HUES48 (cell line): ENCODE data around the gene TMEM63A.

Experiments used
- H3K27ac ChIP-seq: one replicate; pipeline ENCODE4 v1.7.0; 2013; ENCODE audit warnings: low read depth, low read length, inconsistent platforms
- H3K27me3 ChIP-seq: 2 replicates; pipeline ENCODE4 v1.6.1; 2013; ENCODE audit warnings: mild to moderate bottlenecking, low read length; ENCODE audit not compliant: control insufficient read depth, insufficient read depth
- H3K36me3 ChIP-seq: 2 replicates; pipeline ENCODE4 v1.6.1; 2013; ENCODE audit warnings: low read length; ENCODE audit not compliant: control insufficient read depth, insufficient read depth
- H3K4me1 ChIP-seq: 2 replicates; pipeline ENCODE4 v1.6.1; 2013; ENCODE audit warnings: mild to moderate bottlenecking, low read length; ENCODE audit not compliant: control insufficient read depth, insufficient read depth
- H3K4me3 ChIP-seq: 2 replicates; pipeline ENCODE4 v1.5.1; 2013; ENCODE audit warnings: mild to moderate bottlenecking, low read depth, low read length
- H3K9ac ChIP-seq: 2 replicates; pipeline ENCODE4 v1.6.1; 2013; ENCODE audit warnings: mild to moderate bottlenecking, low read depth, low read length, moderate library complexity
- H3K9me3 ChIP-seq: 2 replicates; pipeline ENCODE4 v1.6.1; 2013; ENCODE audit warnings: low read length; ENCODE audit not compliant: control insufficient read depth, insufficient read depth

Gene TMEM63A

DNA sequence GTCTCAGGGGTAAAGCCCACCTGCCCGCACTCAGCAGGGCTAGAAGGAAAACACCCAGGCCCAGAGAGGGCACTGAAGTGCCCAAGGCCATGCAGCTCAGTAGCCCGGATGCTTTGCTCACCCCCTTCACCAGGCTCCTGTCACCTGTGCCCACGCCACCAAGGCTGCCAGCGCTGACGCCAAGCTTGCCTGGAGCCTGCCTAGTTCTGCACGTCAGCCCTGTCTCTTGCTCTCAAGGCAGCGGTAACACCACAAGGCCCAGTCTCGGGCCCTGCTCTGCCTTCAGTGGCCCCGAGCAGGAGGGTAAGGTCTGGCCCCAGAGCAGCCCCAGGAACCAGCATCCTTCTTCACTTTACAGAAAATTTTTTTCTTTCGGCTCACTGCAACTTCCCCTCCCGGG is 7.7 kb downstream of the TMEM63A start:
- Histone ChIP-seq H3K4me3 (no peak overlapping the region), H3K9me3 (no peaks in the 10 kb centered on the region), H3K36me3 (peaks cover 75% of the 10 kb centered on the region), H3K27ac (no peak overlapping the region), H3K9ac (no peak overlapping the region), H3K4me1 (no peaks in the 10 kb centered on the region), H3K27me3 (no peaks in the 10 kb centered on the region)

DNA sequence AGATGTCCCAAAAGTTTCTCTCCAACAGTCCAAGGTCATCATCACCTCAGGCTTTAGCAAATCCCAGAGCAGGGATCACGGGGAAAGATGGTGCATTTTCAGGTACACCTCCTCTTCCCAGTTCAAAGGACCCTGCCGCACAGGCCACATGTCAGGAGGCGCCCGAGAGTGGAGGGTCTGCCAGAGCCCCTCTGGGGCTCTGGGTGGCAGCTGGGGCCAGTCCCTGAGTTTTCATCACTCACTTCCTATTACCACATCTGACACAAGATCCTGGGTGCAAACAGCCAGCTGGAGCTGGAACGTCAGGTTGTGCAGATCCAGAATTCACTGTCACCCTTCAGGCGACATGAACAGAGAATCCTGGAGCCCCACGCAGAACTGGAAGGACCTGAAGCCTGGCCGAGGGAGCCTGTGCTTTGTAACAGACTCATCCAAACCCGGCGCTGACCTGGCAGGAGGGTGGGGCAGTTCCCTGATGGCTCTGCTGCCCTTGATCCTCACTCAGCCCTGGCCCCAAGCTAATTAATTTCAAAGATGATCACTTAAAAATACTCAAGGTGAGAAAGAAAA is 8.8 kb downstream of the TMEM63A start:
- Histone ChIP-seq H3K36me3 (peaks cover 77% of the 10 kb centered on the region), H3K27me3 (no peaks in the 10 kb centered on the region), H3K9me3 (no peaks in the 10 kb centered on the region), H3K4me1 (no peaks in the 10 kb centered on the region), H3K27ac (no peak overlapping the region), H3K4me3 (no peak overlapping the region), H3K9ac (no peak overlapping the region)

DNA sequence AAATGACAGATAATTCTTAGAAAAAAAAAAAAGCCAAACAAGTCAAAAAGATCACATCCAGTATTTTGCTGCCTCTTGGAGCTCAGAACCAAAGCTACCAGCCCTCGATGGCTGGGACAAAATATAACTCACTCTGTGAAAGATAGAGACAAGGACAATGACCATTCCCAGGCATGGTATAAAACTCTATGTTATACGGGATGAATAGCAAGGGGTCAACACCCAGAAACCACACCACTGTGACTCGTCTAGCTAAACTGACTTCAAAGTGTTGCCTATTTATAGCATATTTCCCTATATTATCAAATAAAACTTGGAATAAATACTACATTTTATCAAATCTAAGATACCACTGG is 10.1 kb downstream of the TMEM63A start:
- H3K4me3 ChIP-seq = no peak overlapping the region
- H3K27me3 ChIP-seq = no peaks in the 10 kb centered on the region
- no peaks in the 10 kb centered on the region for H3K4me1 ChIP-seq
- no peak overlapping the region for H3K27ac ChIP-seq
- no peak overlapping the region for H3K9ac ChIP-seq
- H3K9me3 ChIP-seq = no peaks in the 10 kb centered on the region
- H3K36me3 ChIP-seq = peaks cover 81% of the 10 kb centered on the region

DNA sequence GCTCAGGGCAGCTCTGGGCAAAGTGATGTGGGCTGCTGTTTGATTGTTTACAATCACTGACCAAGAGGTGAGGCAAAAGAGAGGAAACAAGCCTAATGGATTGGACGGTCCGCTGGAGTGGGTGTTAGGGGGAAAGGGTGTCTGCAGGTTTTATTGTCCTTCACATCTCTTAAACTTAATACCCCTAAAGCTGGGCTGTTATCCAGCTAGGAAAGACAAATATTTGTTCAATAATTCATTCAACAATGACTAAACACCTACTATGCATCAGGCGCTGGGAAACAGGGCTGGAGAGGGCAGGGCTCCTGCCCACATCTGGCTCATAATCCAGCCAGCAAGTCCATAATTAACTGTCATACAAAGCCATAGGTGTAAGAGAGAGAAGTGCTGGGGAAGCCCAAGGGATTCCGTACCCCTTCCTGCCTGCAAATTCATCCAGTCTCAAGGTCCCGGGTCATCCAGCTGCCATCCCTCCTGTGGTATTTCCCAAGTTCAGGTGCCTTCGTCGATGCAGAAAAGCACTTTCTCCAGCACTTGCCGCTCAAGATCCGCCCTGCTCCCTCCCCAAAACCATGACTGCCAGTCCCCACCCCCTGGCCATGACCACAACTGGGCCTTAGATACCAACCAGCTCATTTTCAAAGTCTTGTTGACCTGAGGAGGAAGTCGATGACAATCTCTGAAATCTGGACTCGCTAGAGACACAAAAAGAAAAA is 10.7 kb downstream of the TMEM63A start:
- no peaks in the 10 kb centered on the region for H3K4me1 ChIP-seq
- peak overlapping the region; percentile 20 for H3K27ac ChIP-seq
- no peaks in the 10 kb centered on the region for H3K9me3 ChIP-seq
- H3K4me3 ChIP-seq = no peak overlapping the region
- H3K27me3 ChIP-seq = no peaks in the 10 kb centered on the region
- peaks cover 82% of the 10 kb centered on the region for H3K36me3 ChIP-seq
- H3K9ac ChIP-seq = no peak overlapping the region

DNA sequence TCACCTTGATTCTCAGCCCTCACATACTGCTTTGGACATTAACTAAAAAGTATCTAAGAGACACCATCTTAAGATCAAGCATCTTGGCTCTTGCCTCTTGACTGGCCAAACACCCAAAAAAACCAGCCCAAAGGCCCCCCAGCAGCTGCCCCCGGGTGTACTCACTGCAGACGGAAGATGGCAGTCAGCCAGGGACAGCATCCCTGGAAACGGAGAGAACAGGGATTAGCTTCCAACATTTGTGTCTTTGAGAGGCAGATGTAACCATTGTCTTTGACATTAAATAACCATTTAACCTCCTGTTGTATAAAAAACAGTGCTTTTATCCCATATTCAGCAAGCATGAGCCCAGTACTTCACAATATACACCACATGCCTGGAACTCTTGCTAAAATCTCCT is 11.3 kb downstream of the TMEM63A start:
- Histone ChIP-seq H3K9ac (no peak overlapping the region), H3K27ac (peak overlapping the region; percentile 20), H3K27me3 (no peaks in the 10 kb centered on the region), H3K4me1 (no peaks in the 10 kb centered on the region), H3K4me3 (no peak overlapping the region), H3K36me3 (peaks cover 85% of the 10 kb centered on the region), H3K9me3 (no peaks in the 10 kb centered on the region)

DNA sequence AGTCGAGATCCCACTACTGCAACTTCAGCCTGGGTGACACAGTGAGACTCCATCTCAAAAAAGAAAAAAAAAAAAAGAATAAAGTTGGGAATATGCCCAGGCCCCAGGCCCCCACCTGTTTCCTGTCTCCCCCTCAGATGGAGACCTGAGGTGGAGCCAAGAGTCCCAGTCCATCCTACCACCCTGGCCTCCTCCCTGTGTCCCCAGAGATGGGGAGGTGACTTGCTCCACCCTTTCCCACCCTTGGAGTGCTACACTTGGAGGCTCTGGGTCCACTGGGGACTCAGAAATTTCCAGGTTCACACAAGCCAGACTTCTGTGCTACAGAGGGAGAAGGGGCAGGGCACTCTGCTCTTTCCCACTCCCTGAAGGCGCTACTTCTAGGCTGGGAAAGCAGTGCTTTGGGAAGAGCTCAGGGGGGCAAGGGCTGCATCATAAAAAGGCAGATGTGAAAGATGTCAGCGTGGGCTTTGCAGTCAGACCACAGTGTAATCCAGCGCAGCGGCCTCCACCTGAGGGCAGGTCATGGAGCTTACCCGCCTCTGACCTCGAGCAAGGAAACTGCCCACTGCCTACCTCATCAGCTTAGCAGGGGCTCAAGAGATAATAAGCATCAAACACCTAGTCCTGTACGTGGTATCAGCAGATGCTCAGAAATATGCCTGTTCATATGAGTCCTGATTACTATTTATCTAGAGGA is 13.4 kb downstream of the TMEM63A start:
- Histone ChIP-seq H3K36me3 (peaks cover 89% of the 10 kb centered on the region), H3K27ac (no peak overlapping the region)

DNA sequence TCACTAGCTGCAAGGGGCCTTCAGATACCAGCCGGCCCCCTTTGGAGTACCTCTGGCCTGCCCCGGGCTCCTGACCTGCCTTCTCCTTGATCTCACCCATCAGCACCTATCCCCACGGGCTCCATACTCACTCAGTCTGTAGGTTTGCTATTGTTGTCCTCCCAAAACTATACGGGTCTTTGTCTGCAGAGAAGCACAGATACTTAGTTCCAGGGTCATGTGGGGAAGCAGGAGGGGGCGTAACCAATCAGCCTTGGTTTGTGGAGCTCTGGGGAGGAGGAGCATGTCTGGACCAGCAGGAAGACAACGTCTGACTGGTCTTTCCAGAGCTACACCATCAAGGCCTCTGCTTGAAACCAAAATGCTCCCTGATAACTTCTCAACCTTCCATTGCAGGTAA is 15.2 kb downstream of the TMEM63A start:
- peaks cover 94% of the 10 kb centered on the region for H3K36me3 ChIP-seq
- H3K27ac ChIP-seq = no peak overlapping the region
- no peaks in the 10 kb centered on the region for H3K4me1 ChIP-seq
- H3K9me3 ChIP-seq = no peaks in the 10 kb centered on the region
- no peaks in the 10 kb centered on the region for H3K27me3 ChIP-seq
- H3K4me3 ChIP-seq = no peak overlapping the region
- no peak overlapping the region for H3K9ac ChIP-seq

More for the DNA sequence above, 13.4 kb downstream of the TMEM63A start:
- Histone ChIP-seq H3K4me3 (no peak overlapping the region), H3K27me3 (no peaks in the 10 kb centered on the region), H3K4me1 (no peaks in the 10 kb centered on the region), H3K9ac (no peak overlapping the region), H3K9me3 (no peaks in the 10 kb centered on the region)

DNA sequence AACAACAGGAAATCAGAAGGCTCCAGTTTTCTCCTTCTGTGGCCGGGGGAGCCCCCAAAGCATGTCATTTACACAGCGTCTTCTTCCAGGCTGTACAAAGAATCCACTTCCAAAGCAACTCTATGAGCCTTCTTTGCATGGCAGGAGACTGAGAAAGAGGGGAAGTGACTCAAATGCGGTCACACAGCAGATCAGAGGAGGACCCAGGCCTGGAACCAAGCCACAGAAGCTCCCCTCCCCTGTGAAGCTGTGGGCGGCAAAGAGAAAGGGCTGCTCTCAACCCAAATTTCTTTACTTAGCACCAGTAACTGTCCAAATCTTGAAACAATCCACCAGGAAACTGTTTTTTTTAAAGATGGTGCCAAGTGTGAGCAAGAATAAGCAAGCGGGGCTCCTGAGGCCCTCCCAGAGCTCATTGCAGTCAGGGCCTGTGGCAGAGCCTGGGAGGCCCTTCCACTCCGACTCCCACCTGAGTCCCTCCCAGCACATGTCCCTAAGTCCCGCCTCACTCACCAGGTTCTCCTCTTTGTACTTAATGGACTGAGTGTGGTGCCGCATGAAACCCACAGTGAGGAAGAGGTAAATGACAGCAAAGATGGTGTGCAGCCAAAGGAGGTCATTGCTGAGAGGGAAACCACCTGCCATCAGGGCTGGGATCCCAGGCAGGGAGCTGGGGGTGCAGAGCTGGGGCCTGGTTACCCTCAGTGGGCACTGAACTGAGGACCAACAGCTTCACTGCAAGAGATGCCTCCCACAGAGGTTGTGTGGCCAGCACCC is 15.9 kb downstream of the TMEM63A start:
- Histone ChIP-seq H3K36me3 (peaks cover 94% of the 10 kb centered on the region), H3K4me1 (no peaks in the 10 kb centered on the region), H3K27ac (no peak overlapping the region)

DNA sequence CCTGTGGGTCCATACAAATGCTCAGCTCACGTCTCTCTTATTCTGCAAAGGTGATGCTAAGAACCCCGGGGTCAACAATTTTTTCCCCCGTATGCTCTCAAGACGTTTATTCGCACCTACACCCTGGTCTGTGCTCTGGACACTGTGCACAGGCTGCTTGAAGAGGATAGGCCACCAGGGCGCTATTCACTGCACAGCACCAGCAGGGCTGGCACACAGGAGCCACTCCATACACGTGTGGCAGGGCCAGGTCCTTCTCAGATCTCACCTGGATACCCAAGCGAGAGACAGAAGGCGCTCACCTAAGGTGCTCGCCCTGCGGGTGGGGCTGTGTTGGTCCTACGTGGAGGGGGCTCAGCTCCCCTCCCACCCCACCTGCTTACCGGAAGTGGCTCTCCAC is 16.7 kb downstream of the TMEM63A start:
- H3K27ac ChIP-seq = no peak overlapping the region
- H3K4me1 ChIP-seq = no peaks in the 10 kb centered on the region
- H3K9me3 ChIP-seq = no peaks in the 10 kb centered on the region
- peaks cover 94% of the 10 kb centered on the region for H3K36me3 ChIP-seq
- H3K4me3 ChIP-seq = no peak overlapping the region
- H3K9ac ChIP-seq = no peak overlapping the region
- H3K27me3 ChIP-seq = no peaks in the 10 kb centered on the region

More for the DNA sequence above, 15.9 kb downstream of the TMEM63A start:
- no peak overlapping the region for H3K4me3 ChIP-seq
- no peaks in the 10 kb centered on the region for H3K9me3 ChIP-seq
- H3K9ac ChIP-seq = no peak overlapping the region
- H3K27me3 ChIP-seq = no peaks in the 10 kb centered on the region

DNA sequence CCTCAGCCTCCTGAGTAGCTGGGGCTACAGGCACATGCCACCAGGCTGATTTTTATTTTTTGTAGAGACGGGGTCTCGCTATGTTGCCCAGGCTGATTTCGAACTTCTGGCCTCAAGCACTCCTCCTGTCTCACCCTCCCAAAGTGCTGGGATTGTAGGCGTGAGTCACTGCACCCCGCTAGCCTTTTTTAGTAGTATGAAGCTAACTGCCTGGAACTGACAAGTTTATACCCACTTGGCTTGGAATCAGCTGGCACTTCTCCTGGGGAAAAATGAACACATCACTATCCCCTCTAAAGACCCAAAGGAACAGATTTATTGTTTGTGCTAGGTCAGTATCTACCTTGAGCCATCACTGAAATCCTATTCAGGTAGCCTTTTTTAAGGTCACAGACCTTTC is 19.0 kb downstream of the TMEM63A start:
- Histone ChIP-seq H3K27ac (no peak overlapping the region), H3K27me3 (no peaks in the 10 kb centered on the region), H3K9ac (no peak overlapping the region), H3K4me1 (no peaks in the 10 kb centered on the region), H3K36me3 (peaks cover 98% of the 10 kb centered on the region), H3K9me3 (no peaks in the 10 kb centered on the region), H3K4me3 (no peak overlapping the region)

DNA sequence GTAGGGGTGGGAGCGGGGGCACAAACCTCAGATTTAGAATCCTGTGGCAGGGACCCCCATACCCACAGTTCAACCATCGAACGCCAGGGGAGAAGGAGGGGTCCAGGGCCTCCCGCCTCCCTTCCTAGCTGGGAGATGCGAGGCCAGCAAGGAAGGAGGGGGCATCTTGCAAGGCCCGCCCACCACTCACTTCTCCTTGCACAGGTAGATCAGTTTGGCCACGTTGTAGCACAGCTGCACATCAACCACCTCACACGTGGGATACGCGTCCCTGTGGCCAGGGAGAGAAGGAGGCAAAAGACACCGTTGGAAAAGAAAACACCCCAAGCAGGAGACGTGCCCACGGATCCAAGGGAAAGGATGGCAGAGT is 19.6 kb downstream of the TMEM63A start:
- no peaks in the 10 kb centered on the region for H3K9me3 ChIP-seq
- no peak overlapping the region for H3K27ac ChIP-seq
- peaks cover 97% of the 10 kb centered on the region for H3K36me3 ChIP-seq
- no peak overlapping the region for H3K9ac ChIP-seq
- no peaks in the 10 kb centered on the region for H3K4me1 ChIP-seq
- no peaks in the 10 kb centered on the region for H3K27me3 ChIP-seq
- no peak overlapping the region for H3K4me3 ChIP-seq
